GM23338 (cell line): ENCODE measurements around the gene MTERF2. TPM values are rescaled to one million over a fixed set of nuclear protein-coding genes. Genes with fewer than 3 reads are reported as not detected.

ENCODE experiments used
- ATAC-seq: fragments of 200-7000 bp; cut with Tn5 transposase; 3 replicates; pipeline ENCODE4 v1.9.1; 2020
- DNase-seq: peaks from one replicate; pipeline ENCODE4 v3.0.0-alpha.2; 2015; ENCODE audit warnings: low spot score
- H2AFZ ChIP-seq: fragments of 200-600 bp; sonication (generic); 2 replicates; pipeline ENCODE4 v1.8.0; 2016; ENCODE audit warnings: antibody characterized with exemption, mild to moderate bottlenecking, moderate library complexity
- H3F3A ChIP-seq: fragments of 200-600 bp; sonication (generic); replicated peaks from 2 replicates; pipeline ENCODE4 v1.8.0; 2017; ENCODE audit warnings: antibody characterized with exemption, mixed run types, low read depth
- H3K27ac ChIP-seq: fragments of 200-600 bp; sonication (generic); 2 replicates; pipeline ENCODE4 v1.6.1; 2016; ENCODE audit warnings: low read depth
- H3K27me3 ChIP-seq: fragments of 200-600 bp; sonication (generic); 2 replicates; pipeline ENCODE4 v1.8.0; 2016; ENCODE audit warnings: mild to moderate bottlenecking, mixed run types, moderate library complexity; ENCODE audit not compliant: insufficient read depth
- H3K36me3 ChIP-seq: fragments of 200-600 bp; sonication (generic); 2 replicates; pipeline ENCODE4 v1.8.0; 2016; ENCODE audit warnings: mild to moderate bottlenecking; ENCODE audit not compliant: insufficient read depth
- H3K4me1 ChIP-seq: fragments of 200-600 bp; sonication (generic); 2 replicates; pipeline ENCODE4 v1.8.0; 2016; ENCODE audit warnings: mild to moderate bottlenecking, moderate library complexity; ENCODE audit not compliant: insufficient read depth
- H3K4me2 ChIP-seq: fragments of 200-600 bp; sonication (generic); 2 replicates; pipeline ENCODE4 v1.7.1; 2017; ENCODE audit warnings: mixed run types
- H3K4me3 ChIP-seq: fragments of 200-600 bp; sonication (generic); 2 replicates; pipeline ENCODE4 v1.6.1; 2016; ENCODE audit warnings: mixed run types
- H3K79me2 ChIP-seq: fragments of 200-600 bp; sonication (generic); replicated peaks from 2 replicates; pipeline ENCODE4 v1.8.0; 2017; ENCODE audit warnings: mild to moderate bottlenecking; ENCODE audit not compliant: insufficient read depth
- H3K9me2 ChIP-seq: fragments of 200-600 bp; sonication (generic); 2 replicates; pipeline ENCODE4 v1.8.0; 2017; ENCODE audit not compliant: insufficient read depth
- H4K20me1 ChIP-seq: fragments of 200-600 bp; sonication (generic); replicated peaks from 2 replicates; pipeline ENCODE4 v1.8.0; 2017; ENCODE audit warnings: mild to moderate bottlenecking; ENCODE audit not compliant: insufficient read depth
- H3K27ac Mint-ChIP-seq: 2 replicates; pipeline ENCODE4 v1.8.0; 2020; ENCODE audit warnings: inconsistent platforms, mild to moderate bottlenecking, moderate library complexity, mixed read lengths
- H3K27me3 Mint-ChIP-seq: 3 replicates; pipeline ENCODE4 v1.8.0; 2022; ENCODE audit warnings: low read depth, mild to moderate bottlenecking, moderate library complexity, mixed read lengths, inconsistent platforms; ENCODE audit not compliant: insufficient read depth, poor library complexity
- H3K36me3 Mint-ChIP-seq: 3 replicates; pipeline ENCODE4 v1.8.0; 2021; ENCODE audit warnings: low read depth, mild to moderate bottlenecking, inconsistent platforms, moderate library complexity, mixed read lengths
- H3K4me1 Mint-ChIP-seq: 3 replicates; pipeline ENCODE4 v1.8.0; 2020; ENCODE audit warnings: mild to moderate bottlenecking, inconsistent platforms, mixed read lengths
- H3K4me3 Mint-ChIP-seq: 3 replicates; pipeline ENCODE4 v1.8.0; 2021; ENCODE audit warnings: moderate library complexity, mild to moderate bottlenecking, inconsistent platforms, mixed read lengths
- H3K9me3 Mint-ChIP-seq: 3 replicates; pipeline ENCODE4 v1.8.0; 2020; ENCODE audit warnings: moderate library complexity, mild to moderate bottlenecking, inconsistent platforms, mixed read lengths
- CREB1 ChIP-seq: fragments of 250-450 bp; sonication (Bioruptor Pico); IDR thresholded peaks from 2 replicates; pipeline ENCODE4 v1.5.0; 2020; ENCODE audit warnings: low read depth, mild to moderate bottlenecking, moderate library complexity
- CTCF ChIP-seq, 2 experiments: fragments of 200-600 bp in 1 of 2; sonication (generic) in 1 of 2; conservative IDR thresholded peaks; 2 replicates each; pipeline versions ENCODE4 v1.5.1 to v1.6.1; 2016 to 2017; ENCODE audit warnings: antibody characterized with exemption in 2 of 2, low read depth in 2 of 2, mild to moderate bottlenecking in 2 of 2, moderate library complexity in 1 of 2
- ETS1 ChIP-seq: IDR thresholded peaks from 2 replicates; pipeline ENCODE4 v1.6.1; 2016; ENCODE audit warnings: antibody characterized with exemption
- EZH2 ChIP-seq: fragments of 200-600 bp; sonication (generic); IDR thresholded peaks from one replicate; pipeline ENCODE4 v1.8.0; 2017; ENCODE audit warnings: antibody characterized with exemption, mild to moderate bottlenecking, low read depth; ENCODE audit not compliant: unreplicated experiment
- EZH2phosphoT487 ChIP-seq: fragments of 200-600 bp; sonication (generic); IDR thresholded peaks from one replicate; pipeline ENCODE4 v1.8.1; 2018; ENCODE audit warnings: antibody characterized with exemption; ENCODE audit not compliant: unreplicated experiment
- JUNB ChIP-seq: IDR thresholded peaks from one replicate; pipeline ENCODE4 v1.6.1; 2016; ENCODE audit warnings: antibody characterized with exemption; ENCODE audit not compliant: unreplicated experiment
- NANOG ChIP-seq: IDR thresholded peaks from 2 replicates; pipeline ENCODE4 v1.6.1; 2016; ENCODE audit warnings: antibody characterized with exemption, borderline replicate concordance
- POLR2AphosphoS5 ChIP-seq: IDR thresholded peaks from 2 replicates; pipeline ENCODE4 v1.6.1; 2016; ENCODE audit warnings: antibody characterized with exemption, low read depth
- REST ChIP-seq: IDR thresholded peaks from one replicate; pipeline ENCODE4 v1.6.1; 2018; ENCODE audit warnings: antibody characterized with exemption; ENCODE audit not compliant: unreplicated experiment
- STAT1 ChIP-seq: IDR thresholded peaks from one replicate; pipeline ENCODE4 v1.6.1; 2016; ENCODE audit warnings: antibody characterized with exemption; ENCODE audit not compliant: unreplicated experiment
- ZNF114 ChIP-seq: fragments of 250-450 bp; sonication (Bioruptor Pico); IDR thresholded peaks from 2 replicates; pipeline ENCODE4 v1.5.0; 2020; ENCODE audit warnings: mild to moderate bottlenecking, moderate library complexity
- ZNF331 ChIP-seq: fragments of 250-450 bp; sonication (Bioruptor Pico); IDR thresholded peaks from 2 replicates; pipeline ENCODE4 v1.5.0; 2020; ENCODE audit warnings: low read depth, mild to moderate bottlenecking, moderate library complexity
- ZNF462 ChIP-seq: fragments of 250-450 bp; sonication (Bioruptor Pico); IDR thresholded peaks from 2 replicates; pipeline ENCODE4 v1.5.0; 2020; ENCODE audit warnings: mild to moderate bottlenecking, moderate library complexity
- polyA plus RNA-seq: library from polyadenylated mRNA; unstranded; fragments of >200 nt; fragmentation: Nextera tagmentation; extraction: Ambion mirVana; gene quantifications from 2 replicates; pipeline ENCODE4 v1.2.1, GENCODE V29; 2016
- total RNA-seq: library from RNA; depleted of rRNA; stranded (reverse); fragments of >200 nt; shearing (Covaris generic); gene quantifications from 2 replicates; pipeline ENCODE4 v1.2.3, GENCODE V29; 2014

Gene MTERF2
- total and polyA plus RNA-seq, 2 experiments from 2014 or later = 9.2 to 11.0 TPM

- no peak overlapping the region for H3K4me3 Mint-ChIP-seq
- TF ChIP-seq ZNF331 (CRISPR knock-in tag) (no peak), CTCF (conservative IDR thresholded peaks at IDR 0.05; ENCODE audit: low read depth in 2 of 2) (no peak), ZNF462 (CRISPR knock-in tag) (no peak), REST (no peak), EZH2phosphoT487 (no peak), CREB1 (CRISPR knock-in tag) (no peak), ZNF114 (CRISPR knock-in tag) (no peak), POLR2AphosphoS5 (no peak), NANOG (no peak), ETS1 (no peak), EZH2 (no peak), JUNB (no peak), STAT1 (no peak)
Measured at GRCh38 chr12:107027636-107028053, 40.7 kb upstream of the MTERF2 start.

More at GRCh38 chr12:107027636-107028053, 40.7 kb upstream of the MTERF2 start:
- H3K36me3 ChIP-seq = no peaks in the 10 kb centered on the region
- no peak overlapping the region for H2AFZ ChIP-seq
- no peak overlapping the region for H3K4me3 ChIP-seq
- Mint-ChIP-seq H3K36me3 (no peaks in the 10 kb centered on the region), H3K9me3 (no peaks in the 10 kb centered on the region), H3K4me1 (peaks cover 8% of the 10 kb centered on the region; the same call in 2 of the 3 replicates), H3K27me3 (peaks cover 5% of the 10 kb centered on the region), H3K27ac (no peak overlapping the region)
- DNase-seq (no peak), ATAC-seq (no peak)
- H3K9me2 ChIP-seq = no peaks in the 10 kb centered on the region
- H3K79me2 ChIP-seq = peaks cover 11% of the 10 kb centered on the region
- H3F3A ChIP-seq = no peaks in the 10 kb centered on the region
- H3K4me1 ChIP-seq = no peaks in the 10 kb centered on the region; the same call in 1 of the 2 replicates
- H3K4me2 ChIP-seq = no peak overlapping the region
- H3K27me3 ChIP-seq = no peaks in the 10 kb centered on the region
- H4K20me1 ChIP-seq = no peaks in the 10 kb centered on the region
- H3K27ac ChIP-seq = no peak overlapping the region
